IMR-90 (cell line): ENCODE measurements around the gene NLRC5. TPM values are rescaled to one million over a fixed set of nuclear protein-coding genes. Genes with fewer than 3 reads are reported as not detected.

Experiments
- polyA plus RNA-seq, 3 experiments: library from polyadenylated mRNA; depleted of rRNA; stranded (reverse); fragments of >200 nt; gene quantifications; 2 replicates each; pipeline ENCODE4 v1.2.3, GENCODE V29; 2012; ENCODE audit warnings: low replicate concordance in 1 of 3
- total RNA-seq: library from RNA; depleted of rRNA; stranded (reverse); fragments of >200 nt; gene quantifications from 2 replicates; pipeline ENCODE4 v1.2.3, GENCODE V29; 2012; rRNA removed

NLRC5 gene
- total and polyA plus RNA-seq, 2 of the 4 experiments (the other 2 are of a cell fraction) = 9.1 to 14.9 TPM

Other genes starting within 250 kb of the NLRC5 start
- not detected in 2 replicates for gene SLC12A3, start 124.3 kb upstream of the NLRC5 start, total RNA-seq
- not detected in 2 replicates for gene SLC12A3, start 124.3 kb upstream of the NLRC5 start, polyA plus RNA-seq (2012; rRNA removed)
- gene HERPUD1, start 57.4 kb upstream of the NLRC5 start, total RNA-seq = 83.3 and 148 TPM in 2 replicates
- 122 and 130 TPM in 2 replicates for gene HERPUD1, start 57.4 kb upstream of the NLRC5 start, polyA plus RNA-seq (2012; rRNA removed)
- not detected in 2 replicates for gene CETP, start 27.6 kb upstream of the NLRC5 start, total RNA-seq
- gene CETP, start 27.6 kb upstream of the NLRC5 start, polyA plus RNA-seq (2012; rRNA removed) = not detected in 2 replicates
- gene CPNE2, start 103.0 kb downstream of the NLRC5 start, total RNA-seq = 9.2 and 15.4 TPM in 2 replicates
- gene CPNE2, start 103.0 kb downstream of the NLRC5 start, polyA plus RNA-seq (2012; rRNA removed) = 48.0 and 50.3 TPM in 2 replicates
- gene PSME3IP1, start 196.5 kb downstream of the NLRC5 start, total RNA-seq = 50.2 and 52.2 TPM in 2 replicates
- 71.2 and 75.2 TPM in 2 replicates for gene PSME3IP1, start 196.5 kb downstream of the NLRC5 start, polyA plus RNA-seq (2012; rRNA removed)
- 59.2 and 62.2 TPM in 2 replicates for gene RSPRY1, start 196.8 kb downstream of the NLRC5 start, total RNA-seq
- gene RSPRY1, start 196.8 kb downstream of the NLRC5 start, polyA plus RNA-seq (2012; rRNA removed) = 23.7 and 25.2 TPM in 2 replicates